HG02798 (cell line): ENCODE measurements around the gene DOK6.

ENCODE experiments used
- ATAC-seq: cut with Tn5 transposase; IDR thresholded peaks from one replicate; pipeline ENCODE4 v1.9.1; 2021; ENCODE audit warnings: mild to moderate bottlenecking; ENCODE audit not compliant: unreplicated experiment, poor library complexity

Gene DOK6

DNA sequence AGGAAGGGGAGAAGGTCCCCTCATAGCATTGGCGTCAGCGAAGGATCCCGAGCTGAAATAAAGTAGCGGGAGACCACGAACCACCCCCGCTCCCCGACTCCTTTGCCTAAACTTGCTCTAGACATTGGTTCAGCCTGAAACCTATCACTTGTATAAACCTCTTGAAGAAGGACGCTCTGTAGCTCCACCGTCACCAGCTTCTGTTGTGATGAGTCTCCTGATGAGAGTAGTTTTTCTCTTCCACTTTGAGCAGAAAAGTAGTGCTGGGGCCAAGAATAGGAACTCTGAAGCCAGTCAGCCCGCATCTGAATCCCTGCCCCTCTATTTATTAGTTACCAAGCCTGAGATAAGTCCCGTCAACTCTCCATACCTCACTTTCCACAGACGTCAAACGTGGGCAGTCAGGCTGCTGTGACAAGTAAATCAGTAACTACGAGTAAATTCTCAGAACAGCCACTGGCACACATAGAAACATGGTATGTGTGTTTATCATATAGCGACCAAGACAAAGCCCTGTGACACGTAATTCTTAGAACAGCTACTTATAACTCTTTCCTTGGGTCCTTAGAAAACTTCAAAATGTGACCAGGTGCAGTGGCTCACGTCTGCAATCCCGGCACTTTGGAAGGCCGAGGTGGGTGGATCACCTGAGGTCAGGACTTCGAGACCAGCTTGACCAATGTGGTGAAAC, 485.3 kb downstream of the DOK6 start:
- peak; percentile 87 for ATAC-seq

DNA sequence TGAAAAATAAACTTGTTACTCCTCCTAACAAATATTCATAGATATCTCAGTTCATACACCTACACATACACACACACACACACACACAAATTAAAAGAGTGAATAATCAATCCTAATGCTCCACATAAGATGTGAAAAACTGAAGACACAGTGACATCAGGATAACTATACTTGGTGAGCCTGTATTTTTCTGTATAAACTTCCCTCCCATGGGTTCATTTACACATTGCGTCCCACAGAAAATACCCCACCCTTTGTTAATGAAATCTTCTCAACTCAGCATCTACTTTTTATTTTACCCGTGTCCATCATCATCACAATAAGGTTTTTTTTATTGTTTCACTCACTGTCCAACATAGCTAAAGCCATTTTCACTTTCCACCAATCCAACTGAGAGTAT, 486.6 kb downstream of the DOK6 start:
- no peak for ATAC-seq

DNA sequence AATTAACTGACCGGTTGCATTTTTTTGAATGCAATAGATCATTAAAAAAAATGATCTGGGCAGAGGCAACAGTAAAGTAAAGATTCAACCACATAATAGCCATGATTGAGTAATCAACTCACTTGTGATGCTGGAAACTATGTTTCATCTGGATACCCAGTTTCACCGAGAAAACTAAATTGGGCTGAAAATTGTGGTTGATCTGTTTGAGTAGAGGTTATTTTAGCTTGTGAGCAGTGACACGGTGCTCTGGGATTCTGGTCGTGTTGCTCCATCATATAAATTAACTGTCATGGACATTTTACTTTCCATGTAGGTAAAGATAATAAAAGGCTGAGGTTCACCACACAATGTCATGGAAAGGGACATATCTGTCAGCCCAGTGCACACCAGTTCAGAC, 488.3 kb downstream of the DOK6 start:
- ATAC-seq = no peak

DNA sequence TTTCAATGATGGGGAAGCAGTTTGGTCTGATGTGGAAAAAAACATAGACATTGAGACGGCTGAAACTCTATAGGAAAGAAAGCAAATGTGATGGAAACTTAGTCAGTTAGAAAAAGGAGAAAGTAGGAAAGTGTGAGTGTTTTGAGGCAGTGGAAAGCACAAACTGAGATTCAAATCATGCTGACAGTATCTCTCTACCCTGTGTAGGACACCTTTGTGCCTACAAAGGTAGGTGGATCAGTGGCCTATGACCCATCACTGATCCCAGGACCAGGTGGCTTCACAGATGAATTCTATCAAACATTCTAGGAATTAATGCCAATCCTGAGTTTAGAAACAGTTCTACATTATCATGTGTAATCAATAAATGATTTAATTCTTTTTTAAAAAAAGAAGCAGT, 489.9 kb downstream of the DOK6 start:
- ATAC-seq = no peak

DNA sequence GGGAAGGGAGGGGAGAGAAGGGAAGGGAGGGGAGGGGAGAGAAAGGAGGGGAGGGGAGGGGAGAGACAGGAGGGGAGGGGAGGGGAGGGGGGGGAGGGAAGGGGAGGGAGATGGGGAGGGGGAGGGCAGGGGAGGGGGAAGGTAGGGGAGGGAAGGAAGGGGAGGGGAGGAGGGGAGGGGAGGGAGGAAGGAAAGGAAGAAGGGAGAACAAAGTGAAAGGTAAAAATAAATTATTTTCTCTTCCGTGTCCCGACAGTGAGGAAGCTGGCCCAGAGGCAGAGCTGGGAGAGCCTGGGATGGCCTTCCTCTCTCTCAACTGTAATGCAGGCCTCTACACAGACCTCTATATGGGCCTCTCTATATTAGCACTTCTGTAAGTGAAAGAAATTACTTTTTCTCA, 493.8 kb downstream of the DOK6 start:
- ATAC-seq = no peak

DNA sequence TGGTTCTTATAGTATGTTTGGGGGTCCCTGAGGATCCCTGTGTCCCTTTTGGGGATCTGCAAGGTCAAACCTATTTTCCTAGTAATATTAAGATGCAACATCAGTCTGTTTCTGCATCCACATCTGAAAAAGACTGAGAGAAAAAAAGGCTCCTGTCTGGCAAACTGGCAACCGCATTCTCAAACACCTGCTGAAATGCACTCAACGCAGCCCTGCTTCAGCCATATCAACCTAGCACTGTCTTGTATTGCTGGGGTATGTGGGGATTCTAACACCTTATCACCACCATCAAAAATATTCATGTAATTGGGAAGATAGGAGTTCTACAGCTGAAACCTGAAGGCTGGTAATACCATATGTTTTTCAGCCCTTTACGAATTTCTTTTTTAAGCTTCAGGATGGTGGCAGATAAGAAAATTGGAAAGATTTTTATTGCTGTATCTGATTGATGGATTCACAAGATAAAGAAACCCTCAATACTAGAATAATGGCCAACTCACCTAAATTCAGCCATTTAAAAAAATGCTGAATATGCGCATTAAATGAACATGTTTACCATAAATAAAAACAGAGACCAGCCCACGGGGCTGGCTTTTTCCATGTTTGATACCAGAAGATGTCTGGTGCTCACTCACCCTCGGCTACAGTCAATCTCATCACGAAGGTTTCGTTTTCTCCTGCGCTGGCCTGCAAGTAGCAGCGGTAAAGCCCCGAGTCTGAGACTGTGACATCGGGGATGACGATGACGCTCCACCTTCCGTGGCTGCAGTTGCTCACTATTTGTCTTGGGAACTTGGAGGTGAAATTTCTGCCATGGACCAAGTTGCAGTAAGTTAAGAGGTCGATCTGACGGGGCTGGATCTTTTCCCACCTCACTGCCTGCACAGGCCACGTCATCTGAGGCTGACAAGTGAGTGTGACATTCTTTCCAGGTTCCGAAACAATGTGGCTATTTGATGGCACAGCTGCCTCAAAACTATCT, 494.7 kb downstream of the DOK6 start:
- ATAC-seq = no peak

DNA sequence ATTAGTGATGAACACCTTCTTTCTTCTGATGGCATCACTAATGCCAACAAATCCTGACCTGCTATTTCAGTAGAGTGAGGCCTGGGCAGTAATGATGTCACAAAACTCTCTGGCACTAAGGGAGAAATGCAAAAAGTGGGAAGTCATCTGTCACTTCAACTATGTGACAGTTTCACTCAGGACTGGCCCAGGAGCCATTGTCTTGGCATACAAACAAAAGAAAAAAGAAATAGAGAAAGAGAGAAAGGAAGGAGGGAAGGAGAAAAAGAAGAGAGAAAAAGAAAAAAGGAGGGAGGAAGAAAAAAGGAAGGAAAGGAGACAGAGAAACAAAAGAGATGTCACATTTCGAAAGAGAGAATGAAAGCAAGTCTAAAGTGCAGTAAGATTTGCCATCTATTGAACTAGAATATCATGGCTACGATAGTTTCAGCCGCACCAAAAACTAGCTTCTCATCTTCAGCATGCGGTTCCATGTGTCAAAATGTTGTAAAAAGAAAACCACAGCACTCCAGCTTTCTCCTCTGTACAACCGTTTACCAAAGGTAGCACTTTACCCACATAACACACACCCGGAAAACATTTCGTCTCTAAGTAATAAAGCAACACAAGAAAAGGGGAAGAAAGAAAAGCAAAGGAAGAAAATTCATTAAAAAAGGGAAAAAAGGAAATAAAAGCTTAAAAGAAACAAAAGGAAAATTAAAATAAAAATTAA, 496.9 kb downstream of the DOK6 start:
- peak; percentile 60 for ATAC-seq

DNA sequence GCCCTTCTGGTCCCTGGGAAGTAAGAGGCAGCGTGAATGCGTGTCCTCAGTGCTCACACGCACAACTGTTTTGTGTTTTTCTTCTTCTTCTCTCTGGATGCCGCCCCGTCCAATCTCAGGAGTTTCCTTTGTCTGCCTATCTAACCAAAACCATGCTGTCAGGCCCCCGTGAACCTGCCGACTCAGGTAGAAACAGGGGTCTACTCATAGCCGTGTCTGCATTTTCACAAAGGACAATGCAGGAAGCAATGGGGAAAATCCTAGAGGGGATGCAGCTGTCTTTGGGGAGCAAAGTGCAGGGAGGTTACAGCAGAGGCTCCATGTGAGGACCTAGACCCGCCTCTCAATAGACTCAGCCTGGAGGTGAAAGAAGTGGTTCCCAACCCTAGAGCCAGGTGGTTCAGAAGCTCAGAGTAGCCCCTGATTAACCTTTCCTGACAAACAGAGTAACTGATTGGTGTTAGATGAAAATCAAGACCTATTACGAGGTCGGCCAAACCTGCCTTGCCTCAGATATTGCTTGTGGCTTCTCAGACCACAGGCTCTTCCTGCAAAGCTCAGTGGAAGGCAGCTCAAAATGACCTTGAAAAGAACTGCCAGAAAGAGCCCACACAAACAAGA, 497.7 kb downstream of the DOK6 start:
- peak; percentile 33 for ATAC-seq
